Stimulated activated CD8-positive, alpha-beta memory T cell treated with anti-CD3 and anti-CD28 coated beads, Interleukin-15, amount 100 ng/mL, for 48 hours (primary cell): Measurements from ENCODE around the gene TSPY9.
"Not testable (repeated sequence)": the region's sequence is repeated elsewhere in the genome, so short reads cannot be mapped to it uniquely, and the experiment has no call there.

Experiments used
- DNase-seq, 2 donors: peaks; one replicate each; pipeline ENCODE4 v3.0.0-alpha.2; 2020; ENCODE audit warnings: low read depth in 2 of 2

The TSPY9 gene

GRCh38 chrY:9486967-9487366 is at the start of gene TSPY9:
TSPY9 (plus strand) TSS chrY:9487267; CDS start chrY:9487313, 46 bp downstream.
- DNase-seq: not testable (repeated sequence)

GRCh38 chrY:9466655-9467054 is 20.4 kb upstream of the TSPY9 start, which contains the start of gene TSPY1:
TSPY1 (plus strand) TSS chrY:9466955; CDS start chrY:9467001, 46 bp downstream.
- not testable (repeated sequence) for DNase-seq

GRCh38 chrY:9504396-9504795 is 17.3 kb downstream of the TSPY9 start:
- DNase-seq: not testable (repeated sequence)

- not testable (repeated sequence) for DNase-seq
These were observed 29.2 kb downstream of the TSPY9 start for GRCh38 chrY:9516287-9516686.

GRCh38 chrY:9527580-9527979 is 40.5 kb downstream of the TSPY9 start, which contains the start of gene TSPY10:
TSPY10 (plus strand) TSS chrY:9527880; CDS start chrY:9527926, 46 bp downstream.
- DNase-seq: not testable (repeated sequence)
